ENCODE results near the gene B4GALNT4.
"Not testable (repeated sequence)": the region's sequence is repeated elsewhere in the genome, so short reads cannot be mapped to it uniquely, and the experiment has no call there.

GRCh38 chr11:350033-350722, 19.1 kb upstream of the B4GALNT4 start:
- not testable (repeated sequence) for TF ChIP-seq MAZ (IDR thresholded peaks at IDR 0.05; ENCODE audit: borderline replicate concordance, low read depth, low read length); POLR2A (IDR thresholded peaks at IDR 0.05; ENCODE audit: low read depth, low read length); RAD21 (IDR thresholded peaks at IDR 0.05; ENCODE audit: low read length); RCOR1 (IDR thresholded peaks at IDR 0.05; ENCODE audit: insufficient replicate concordance, low read length); CTCF (conservative IDR thresholded peaks at IDR 0.05; ENCODE audit: low read depth, low read length); SMC3 (IDR thresholded peaks at IDR 0.05; ENCODE audit: low read depth, low read length); NFE2L2 (IDR thresholded peaks at IDR 0.05; ENCODE audit: low read depth, low read length); BHLHE40 (IDR thresholded peaks at IDR 0.05; ENCODE audit: low read depth, low read length); MAFK (IDR thresholded peaks at IDR 0.05; ENCODE audit: low read depth, low read length); USF2 (IDR thresholded peaks at IDR 0.05; ENCODE audit: low read depth, low read length); FOS (IDR thresholded peaks at IDR 0.05; ENCODE audit: low read depth, low read length)
